H1 (cell line): Measurements from ENCODE around the gene GALE. TPM values are rescaled to one million over a fixed set of nuclear protein-coding genes. Genes with fewer than 3 reads are reported as not detected.
A peak's percentile ranks its signal among the peaks of the same experiment; 100 is the strongest.

ENCODE experiments used
- ATF2 ChIP-seq: IDR thresholded peaks from 2 replicates; pipeline ENCODE4 v1.6.1; 2012; ENCODE audit warnings: low read length, inconsistent platforms
- SIX5 ChIP-seq: IDR thresholded peaks from 2 replicates; pipeline ENCODE4 v1.6.1; 2011; ENCODE audit warnings: mild to moderate bottlenecking, low read depth, low read length
- TAF1 ChIP-seq: IDR thresholded peaks from 2 replicates; pipeline ENCODE4 v1.6.1; 2011; ENCODE audit warnings: mild to moderate bottlenecking, low read depth, low read length
- polyA plus RNA-seq, 7 experiments: library from polyadenylated mRNA; depleted of rRNA in 3 of 7; stranded (reverse) in 5 of 7; unstranded in 2 of 7; fragments of >200 nt in 5 of 7; fragments of 200-250 nt in 2 of 7; gene quantifications; 1 replicate in 5 of 7; 2 replicates in 1 of 7; 4 replicates in 1 of 7; pipeline versions ENCODE4 v1.2.1 to v1.2.3, GENCODE V29; 2011 to 2013; ENCODE audit warnings: missing spikeins in 2 of 7, mixed read lengths in 2 of 7
- total RNA-seq: library from RNA; stranded (reverse); fragmentation: NEBNext Ultra II Directional; extraction: Animal tissue kit (Norgen Biotek cat#: 25700); gene quantifications from 2 replicates; pipeline ENCODE4 v1.2.1, GENCODE V29; 2021

GALE gene
- total and polyA plus RNA-seq, 2 of the 8 experiments (the other 6 are each of a cell fraction or from before 2014, with no cell fraction given) = 26.0 to 33.9 TPM

DNA sequence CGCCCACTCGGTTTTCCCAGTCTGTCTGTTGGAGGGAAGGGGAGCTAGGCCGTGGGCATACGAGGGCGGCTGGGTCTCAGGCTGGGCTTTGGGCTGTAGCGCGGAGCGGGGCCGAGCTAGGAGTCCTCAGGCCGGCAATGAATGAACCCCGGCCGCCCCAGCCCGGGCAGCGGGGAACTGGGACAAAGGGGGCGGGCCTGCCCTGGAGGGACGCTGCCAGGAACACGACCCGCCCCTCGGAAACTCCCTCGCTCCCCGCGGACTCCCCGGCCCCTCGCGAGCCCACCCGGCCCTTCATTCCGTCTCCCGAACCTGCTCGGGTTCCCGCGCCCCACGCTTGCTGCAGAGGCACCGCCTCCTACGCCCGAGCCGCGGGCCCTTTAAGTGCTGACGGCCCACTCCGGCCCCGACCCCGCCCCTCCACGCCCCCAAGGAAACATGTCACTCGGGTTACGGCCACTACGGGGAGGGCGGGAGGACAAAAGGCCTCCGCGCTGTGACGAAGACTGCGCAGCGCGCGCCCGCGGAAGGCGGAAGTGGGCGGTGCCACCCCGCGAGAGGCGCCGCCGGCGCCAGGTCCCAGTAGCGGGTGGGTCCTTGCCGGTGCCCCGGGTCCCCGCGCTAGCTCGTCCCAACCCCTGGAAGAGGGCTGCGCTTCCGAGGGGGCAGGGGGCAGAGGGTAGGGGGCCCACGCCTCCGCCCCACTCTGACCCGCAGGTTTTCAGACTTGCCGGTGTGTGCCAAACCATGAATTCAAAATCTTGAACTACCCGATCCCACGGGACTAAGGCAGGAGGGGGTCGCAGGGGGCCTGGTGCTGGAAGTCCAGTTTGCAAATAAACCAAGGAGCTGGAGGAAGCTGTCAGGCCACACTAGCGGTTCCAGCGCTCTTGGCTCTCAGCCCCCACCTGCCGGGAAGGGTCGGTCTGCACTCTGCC is at the start of gene GALE (continued):
- TF ChIP-seq ATF2 (peak; percentile 60; the same call in 1 of the 2 replicates), TAF1 (peak; percentile 23; the same call in 1 of the 2 replicates), SIX5 (no peak)
